ENCODE results near the gene RBCK1.
"Not testable (repeated sequence)": the region's sequence is repeated elsewhere in the genome, so short reads cannot be mapped to it uniquely, and the experiment has no call there.

The RBCK1 gene

GRCh38 chr20:407953-408842, at the start of gene RBCK1:
Gene RBCK1, plus strand, starts transcription at chr20:408299. Its CDS starts 459 bp downstream, at chr20:408758.
- peak; percentile 86 for DNase-seq

GRCh38 chr20:358891-359555, 49.1 kb upstream of the RBCK1 start:
- DNase-seq, result no peak

DNA sequence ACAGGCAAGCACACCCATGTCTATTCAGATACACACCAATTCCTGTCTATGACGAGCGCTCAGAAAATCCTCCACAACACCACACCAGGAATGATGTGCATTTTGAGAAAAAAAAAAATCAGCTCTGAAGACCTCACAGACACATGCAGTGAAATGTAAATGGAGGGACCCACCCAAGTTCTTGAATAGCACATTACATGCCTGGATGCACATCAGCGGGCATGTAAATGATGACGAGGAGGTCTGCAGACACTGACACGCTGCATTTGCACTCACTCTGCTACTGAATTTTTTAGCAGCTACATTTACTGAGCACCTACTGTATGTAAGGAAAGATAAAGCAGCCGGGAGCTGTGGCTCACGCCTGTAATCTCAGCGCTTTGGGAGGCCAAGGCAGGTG, 46.5 kb upstream of the RBCK1 start:
- no peak for DNase-seq

DNA sequence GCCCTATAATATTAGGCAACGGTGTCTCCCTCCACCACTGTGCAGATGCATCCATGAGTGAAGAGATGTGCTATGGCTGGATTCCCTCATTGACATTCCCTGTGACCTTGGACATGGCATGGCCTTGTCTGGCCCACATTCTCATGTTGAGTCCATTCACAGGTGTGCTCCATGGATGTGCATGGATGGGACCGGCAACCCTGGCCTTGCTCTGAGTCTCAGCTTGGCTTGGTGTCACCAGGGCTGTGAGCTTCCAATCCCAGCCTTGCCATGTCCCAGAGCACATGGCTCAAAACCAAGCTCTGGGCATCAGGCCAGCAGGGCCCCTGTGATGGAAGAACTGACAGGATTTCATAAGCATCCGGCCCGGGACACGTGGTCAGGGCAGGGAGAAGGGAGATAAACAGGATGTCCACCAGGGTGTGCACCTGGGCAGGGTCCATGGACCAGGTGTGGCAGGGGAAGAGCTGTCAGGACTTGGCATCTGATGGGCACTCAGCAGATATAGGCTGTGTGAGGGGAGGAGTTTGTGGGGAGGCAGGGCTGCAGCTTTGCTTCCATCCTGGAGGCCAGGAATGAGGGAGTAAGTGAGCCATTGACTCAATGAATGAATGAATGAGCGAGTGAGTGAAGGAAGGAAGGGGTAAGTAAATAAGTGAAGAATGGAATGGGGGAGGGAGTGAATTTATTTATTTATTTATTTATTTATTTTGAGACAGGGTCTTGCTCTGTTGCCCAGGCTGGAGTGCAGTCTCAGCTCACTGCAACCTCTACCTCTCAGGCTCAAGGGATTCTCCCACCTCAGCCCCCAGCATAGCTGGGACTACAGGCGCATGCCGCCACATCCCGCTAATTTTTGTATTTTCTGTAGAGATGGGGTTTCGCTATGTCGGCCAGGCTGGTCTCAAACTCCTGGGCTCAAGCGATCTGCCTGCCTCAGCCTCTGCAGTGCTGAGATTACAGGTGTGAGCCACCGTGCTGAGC, 45.5 kb upstream of the RBCK1 start:
- peak; percentile 28 for DNase-seq

GRCh38 chr20:363319-364078, 44.6 kb upstream of the RBCK1 start:
- no peak for DNase-seq

DNA sequence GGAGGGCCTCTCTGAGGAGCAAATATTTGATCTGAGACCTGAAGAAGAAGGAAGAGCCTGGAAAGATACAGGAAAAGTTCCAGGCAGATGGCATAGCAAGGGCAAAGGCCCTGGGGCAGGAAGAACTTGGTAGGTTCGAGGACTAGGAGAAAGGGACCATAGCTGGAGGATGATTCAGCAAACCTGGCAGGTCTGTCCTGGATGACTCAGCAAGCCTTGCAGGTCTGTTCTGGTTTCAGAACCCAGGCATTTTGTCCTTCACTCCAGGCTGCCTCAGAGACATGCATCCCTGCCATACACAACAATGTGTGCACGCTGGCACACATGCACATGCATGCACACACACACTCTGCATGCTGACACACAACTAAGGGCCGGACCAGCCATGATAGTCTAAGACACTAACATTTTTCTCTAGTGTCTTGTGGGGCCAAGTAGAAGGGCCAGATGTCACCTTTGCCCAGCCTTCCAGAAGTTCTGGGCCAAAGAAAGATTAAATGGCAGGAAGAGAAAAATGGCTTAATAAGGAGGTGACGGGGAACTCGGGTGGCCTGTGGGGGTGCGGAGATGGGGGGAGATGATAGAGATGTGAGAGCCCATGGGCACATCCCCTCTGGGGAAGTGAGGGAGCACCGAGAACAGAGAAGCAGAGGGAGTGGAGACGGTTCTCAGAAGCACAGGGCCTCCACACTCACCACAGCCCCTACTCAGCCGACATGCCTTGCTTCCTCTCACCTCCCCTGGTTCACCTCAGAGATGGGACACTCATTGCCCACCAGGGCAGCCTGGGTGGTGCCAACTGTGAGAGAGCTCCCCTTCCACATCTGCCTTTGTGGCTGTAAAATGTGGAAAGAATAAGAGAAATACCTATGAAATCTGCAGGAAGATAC, 42.9 kb upstream of the RBCK1 start:
- no peak for DNase-seq

DNA sequence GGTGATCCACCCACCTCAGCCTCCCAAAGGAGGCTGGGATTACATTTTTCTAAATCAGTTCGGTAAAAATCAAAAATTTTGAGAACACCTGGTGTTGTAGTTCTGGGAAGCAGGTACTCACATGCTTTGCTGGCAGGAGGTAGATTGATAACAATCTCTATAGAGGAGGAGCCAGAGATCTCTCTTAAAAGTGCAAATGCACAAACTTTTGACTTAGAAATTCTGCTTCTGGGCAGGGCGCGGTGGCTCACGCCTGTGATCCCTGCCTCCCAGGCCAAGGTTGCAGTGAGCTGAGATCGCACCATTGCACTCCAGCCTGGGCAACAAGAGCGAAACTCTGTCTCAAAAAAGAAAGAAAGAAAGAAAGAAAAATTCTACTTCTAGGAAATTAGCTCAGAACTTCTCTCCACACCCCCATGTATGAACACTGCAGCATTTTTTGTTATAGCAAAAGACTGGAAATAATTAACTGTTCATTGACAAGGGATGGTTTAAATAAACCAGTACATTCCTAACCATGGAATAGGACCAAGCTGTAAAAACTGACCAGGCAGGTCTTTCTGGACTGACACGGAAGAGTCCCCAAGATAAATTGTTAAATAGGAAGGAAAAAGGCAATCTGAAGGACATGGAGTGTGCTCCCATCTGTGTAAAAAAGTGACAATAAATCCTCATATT, 41.9 kb upstream of the RBCK1 start:
- DNase-seq, result no peak

GRCh38 chr20:366719-367485, 41.2 kb upstream of the RBCK1 start:
- no peak for DNase-seq

DNA sequence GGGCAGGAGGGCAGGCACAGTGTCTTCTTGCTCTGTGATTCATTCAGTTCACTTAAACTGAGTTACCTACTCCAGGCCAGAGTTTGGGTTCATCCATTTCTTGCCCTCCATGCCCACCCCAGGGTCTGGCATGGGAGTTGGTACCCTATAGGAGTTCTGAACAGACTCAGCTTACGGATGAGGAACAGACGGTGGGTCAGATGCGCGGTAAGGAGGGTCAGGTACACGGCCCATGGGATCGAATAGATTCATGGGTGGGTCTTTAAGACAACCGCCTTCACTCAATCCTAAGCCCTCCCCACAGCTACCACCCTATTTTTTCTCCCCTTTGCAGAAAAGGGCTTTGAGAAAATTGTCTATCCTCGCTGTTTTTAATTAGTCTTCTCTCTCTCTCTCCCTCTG, 40.6 kb upstream of the RBCK1 start:
- no peak for DNase-seq

- no peak for DNase-seq
Observed at GRCh38 chr20:368915-369314, 39.2 kb upstream of the RBCK1 start.

GRCh38 chr20:370151-370600, 37.9 kb upstream of the RBCK1 start:
- no peak for DNase-seq

GRCh38 chr20:370977-371754, 36.9 kb upstream of the RBCK1 start:
- no peak for DNase-seq

DNA sequence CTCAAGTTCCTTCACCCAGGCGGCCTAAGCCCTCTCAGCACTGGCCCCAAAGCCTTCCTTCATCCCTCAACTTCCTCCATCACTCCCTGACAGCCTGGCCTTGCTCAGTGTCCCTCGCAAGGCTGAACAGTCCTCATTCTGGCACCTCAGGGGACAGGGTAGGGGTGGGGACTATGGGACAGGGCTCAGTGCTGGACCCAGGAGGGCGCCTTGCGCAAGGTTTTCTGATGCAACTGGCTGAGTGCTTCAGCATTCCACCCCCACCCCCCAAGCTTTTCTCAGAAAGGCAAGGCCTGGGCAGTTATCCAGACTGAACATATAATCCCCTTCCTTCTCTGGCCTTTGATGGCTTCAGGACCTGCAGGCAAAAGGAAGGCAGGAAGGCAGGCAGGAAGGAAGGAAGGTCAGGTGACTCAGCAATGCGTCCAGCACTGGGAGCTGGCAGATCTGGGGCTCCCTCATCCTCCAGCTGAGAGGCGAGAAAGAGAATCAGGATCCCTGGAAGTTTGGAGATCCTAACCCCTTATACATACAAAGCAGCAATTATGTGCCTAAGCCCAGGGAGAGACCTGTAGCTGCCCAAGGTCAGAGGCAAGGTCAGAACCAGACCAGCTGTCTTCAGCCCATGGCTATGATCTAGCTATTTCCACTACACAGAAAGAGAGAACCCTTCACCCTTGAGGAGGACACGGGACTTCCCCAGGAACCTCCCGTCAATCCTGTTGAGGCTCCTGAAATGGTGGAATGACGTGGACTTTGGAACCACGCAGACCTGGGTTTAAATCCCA, 36.1 kb upstream of the RBCK1 start:
- DNase-seq, result no peak

GRCh38 chr20:372543-373082, 35.5 kb upstream of the RBCK1 start:
- not testable (repeated sequence) for DNase-seq

DNA sequence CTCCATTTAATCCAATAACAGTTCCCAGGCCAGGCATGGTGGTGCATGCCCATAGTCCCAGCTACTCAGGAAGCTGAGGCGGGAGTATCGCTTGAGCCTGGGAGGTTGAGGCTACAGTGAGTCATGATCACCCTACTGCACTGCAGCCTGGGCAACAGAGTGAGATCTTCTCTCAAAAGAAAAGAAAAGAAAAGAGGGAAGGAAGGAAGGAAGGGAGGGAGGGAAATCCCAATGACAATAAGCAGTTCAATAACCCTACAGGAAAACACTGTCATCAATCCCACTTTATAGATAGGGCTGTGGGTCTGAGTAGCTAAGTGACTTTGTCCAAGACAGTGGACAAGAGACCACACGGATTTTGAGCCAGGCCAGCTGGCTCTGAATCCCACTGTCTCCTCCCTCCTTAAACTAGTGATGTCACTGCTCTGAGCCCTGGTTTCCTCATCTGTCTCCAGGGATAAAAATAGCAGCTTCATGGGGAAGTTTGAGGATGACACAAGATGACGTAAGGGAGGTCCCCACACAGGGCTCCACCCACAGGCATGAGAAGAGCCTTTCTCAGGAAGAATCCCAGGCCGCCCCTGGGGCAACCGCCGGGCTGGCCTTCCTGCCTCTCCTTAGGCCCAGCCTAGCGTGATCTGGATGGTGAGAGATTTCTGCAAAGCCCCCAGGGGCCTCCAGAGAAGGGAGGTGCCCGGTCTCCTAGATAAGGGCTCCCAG, 34.8 kb upstream of the RBCK1 start:
- DNase-seq, result no peak

GRCh38 chr20:375265-375889, 32.7 kb upstream of the RBCK1 start:
- no peak for DNase-seq

GRCh38 chr20:376089-376488, 32.0 kb upstream of the RBCK1 start:
- no peak for DNase-seq
